Activated effector memory CD4-positive, alpha-beta T cell treated with anti-CD3 and anti-CD28 coated beads, Interleukin-2, amount 50 U/mL, for 16 hours (primary cell): ENCODE results near the gene ZNF302.
"Not testable (repeated sequence)": the region's sequence is repeated elsewhere in the genome, so short reads cannot be mapped to it uniquely, and the experiment has no call there.

Experiments
- DNase-seq: peaks from one replicate; pipeline ENCODE4 v3.0.0-alpha.2; 2020

ZNF302 gene

GRCh38 chr19:34677386-34678084 lies at the start of gene ZNF302:
ZNF302 (plus strand) TSS chr19:34677678; CDS start chr19:34678805, 1,127 bp downstream.
- peak; percentile 98 for DNase-seq

GRCh38 chr19:34633802-34634201 lies 43.7 kb upstream of the ZNF302 start:
- DNase-seq, result no peak

- DNase-seq, result peak; percentile 86
Observed at GRCh38 chr19:34639491-34640085, 37.9 kb upstream of the ZNF302 start.

GRCh38 chr19:34642241-34642640 lies 35.2 kb upstream of the ZNF302 start:
- DNase-seq, result no peak

- no peak for DNase-seq
Observed at GRCh38 chr19:34644991-34645461, 32.5 kb upstream of the ZNF302 start.

GRCh38 chr19:34645551-34645950 lies 31.9 kb upstream of the ZNF302 start:
- no peak for DNase-seq

GRCh38 chr19:34649886-34650543 lies 27.5 kb upstream of the ZNF302 start:
- DNase-seq, result no peak

- DNase-seq, result no peak
Observed at GRCh38 chr19:34651747-34652146, 25.7 kb upstream of the ZNF302 start.

- DNase-seq, result no peak
Observed at GRCh38 chr19:34654796-34655195, 22.7 kb upstream of the ZNF302 start.

- DNase-seq, result no peak
Observed at GRCh38 chr19:34655651-34656050, 21.8 kb upstream of the ZNF302 start.

GRCh38 chr19:34661357-34661756 lies 16.1 kb upstream of the ZNF302 start:
- DNase-seq, result no peak

GRCh38 chr19:34662919-34663318 lies 14.6 kb upstream of the ZNF302 start:
- DNase-seq, result peak; percentile 76

- no peak for DNase-seq
Observed at GRCh38 chr19:34664168-34664567, 13.3 kb upstream of the ZNF302 start.

- no peak for DNase-seq
Observed at GRCh38 chr19:34664870-34665269, 12.6 kb upstream of the ZNF302 start.

- DNase-seq, result not testable (repeated sequence)
Observed at GRCh38 chr19:34665275-34665674, 12.2 kb upstream of the ZNF302 start.

- no peak for DNase-seq
Observed at GRCh38 chr19:34666200-34666957, 11.1 kb upstream of the ZNF302 start.

GRCh38 chr19:34666958-34667265 lies 10.6 kb upstream of the ZNF302 start:
- no peak for DNase-seq

GRCh38 chr19:34667349-34668076 lies 10.0 kb upstream of the ZNF302 start:
- no peak for DNase-seq

GRCh38 chr19:34668077-34668689 lies 9.3 kb upstream of the ZNF302 start:
- not testable (repeated sequence) for DNase-seq

- not testable (repeated sequence) for DNase-seq
Observed at GRCh38 chr19:34668690-34669089, 8.8 kb upstream of the ZNF302 start.

GRCh38 chr19:34669305-34669704 lies 8.2 kb upstream of the ZNF302 start:
- DNase-seq, result no peak

GRCh38 chr19:34671972-34672371 lies 5.5 kb upstream of the ZNF302 start:
- DNase-seq, result no peak
